Measurements from ENCODE around the gene TEX13A.

DNA sequence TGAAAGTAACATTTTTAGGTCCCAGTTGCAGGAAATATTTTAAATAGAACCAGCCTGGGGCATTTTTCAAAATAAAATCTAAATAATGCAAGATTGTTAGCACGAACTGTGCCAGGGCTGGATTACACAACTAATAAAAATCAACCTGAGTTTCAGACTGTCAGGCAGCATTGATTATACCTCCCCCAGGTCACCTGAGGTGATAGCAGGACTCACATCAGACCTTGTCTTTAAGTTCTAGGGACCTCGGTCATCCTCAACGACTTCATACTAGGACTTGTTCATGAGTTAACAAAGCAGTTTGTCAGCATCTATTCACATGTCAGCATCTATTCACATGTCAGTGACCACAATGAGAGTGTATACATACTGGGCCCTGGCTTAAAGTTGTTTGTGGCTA lies 8.7 kb upstream of the TEX13A start:
- TF ChIP-seq, protein P1, sequence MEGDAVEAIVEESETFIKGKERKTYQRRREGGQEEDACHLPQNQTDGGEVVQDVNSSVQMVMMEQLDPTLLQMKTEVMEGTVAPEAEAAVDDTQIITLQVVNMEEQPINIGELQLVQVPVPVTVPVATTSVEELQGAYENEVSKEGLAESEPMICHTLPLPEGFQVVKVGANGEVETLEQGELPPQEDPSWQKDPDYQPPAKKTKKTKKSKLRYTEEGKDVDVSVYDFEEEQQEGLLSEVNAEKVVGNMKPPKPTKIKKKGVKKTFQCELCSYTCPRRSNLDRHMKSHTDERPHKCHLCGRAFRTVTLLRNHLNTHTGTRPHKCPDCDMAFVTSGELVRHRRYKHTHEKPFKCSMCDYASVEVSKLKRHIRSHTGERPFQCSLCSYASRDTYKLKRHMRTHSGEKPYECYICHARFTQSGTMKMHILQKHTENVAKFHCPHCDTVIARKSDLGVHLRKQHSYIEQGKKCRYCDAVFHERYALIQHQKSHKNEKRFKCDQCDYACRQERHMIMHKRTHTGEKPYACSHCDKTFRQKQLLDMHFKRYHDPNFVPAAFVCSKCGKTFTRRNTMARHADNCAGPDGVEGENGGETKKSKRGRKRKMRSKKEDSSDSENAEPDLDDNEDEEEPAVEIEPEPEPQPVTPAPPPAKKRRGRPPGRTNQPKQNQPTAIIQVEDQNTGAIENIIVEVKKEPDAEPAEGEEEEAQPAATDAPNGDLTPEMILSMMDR (IDR thresholded peaks at IDR 0.05), result no peak
- no peak for TF ChIP-seq POLR2A (IDR thresholded peaks at IDR 0.05)

Data from esophagus squamous epithelium (tissue), 4 donors.